ENCODE results near the gene FBXO47. TPM values are rescaled to one million over a fixed set of nuclear protein-coding genes. Genes with fewer than 3 reads are reported as not detected.
"Not testable (repeated sequence)": the region's sequence is repeated elsewhere in the genome, so short reads cannot be mapped to it uniquely, and the experiment has no call there.

Gene FBXO47
- total RNA-seq, 2 donors from 2014 or later = 0.18 TPM; not detected in 1

GRCh38 chr17:38942696-38943334 is 24.4 kb downstream of the FBXO47 start:
- H3K36me3 Mint-ChIP-seq = no peaks in the 10 kb centered on the region

GRCh38 chr17:38940404-38940803 is 26.8 kb downstream of the FBXO47 start:
- Mint-ChIP-seq H3K36me3 (no peaks in the 10 kb centered on the region), H3K9me3 (no peaks in the 10 kb centered on the region), H3K27ac (no peak overlapping the region)
- no peak for ATAC-seq
- DNase-seq (ENCODE audit: low spot score in 2 of 2) = no peak

More at GRCh38 chr17:38942696-38943334, 24.4 kb downstream of the FBXO47 start:
- no peak for DNase-seq (ENCODE audit: low spot score in 2 of 2)
- H3K27ac Mint-ChIP-seq = no peak overlapping the region
- no peak for ATAC-seq
- no peaks in the 10 kb centered on the region for H3K9me3 Mint-ChIP-seq

- no peak overlapping the region for H3K27ac Mint-ChIP-seq
- ATAC-seq (no peak), DNase-seq (ENCODE audit: low spot score in 2 of 2) (no peak)
- no peaks in the 10 kb centered on the region for H3K36me3 Mint-ChIP-seq
- no peaks in the 10 kb centered on the region for H3K9me3 Mint-ChIP-seq
Observed at GRCh38 chr17:38939987-38940386, 27.2 kb downstream of the FBXO47 start.

GRCh38 chr17:38933962-38934361 is 33.2 kb downstream of the FBXO47 start:
- H3K9me3 Mint-ChIP-seq; H3K27ac Mint-ChIP-seq; DNase-seq (ENCODE audit: low spot score in 2 of 2); H3K36me3 Mint-ChIP-seq; ATAC-seq: not testable (repeated sequence)

GRCh38 chr17:38930782-38931181 is 36.4 kb downstream of the FBXO47 start:
- DNase-seq (ENCODE audit: low spot score in 2 of 2); H3K9me3 Mint-ChIP-seq; H3K36me3 Mint-ChIP-seq; ATAC-seq; H3K27ac Mint-ChIP-seq: not testable (repeated sequence)

- peak; percentile 96 to 98 for ATAC-seq
- DNase-seq (ENCODE audit: low spot score in 2 of 2) = no peak
- no peaks in the 10 kb centered on the region for H3K9me3 Mint-ChIP-seq
- H3K27ac Mint-ChIP-seq = peak overlapping the region; percentile 65 to 74
- H3K36me3 Mint-ChIP-seq = no peaks in the 10 kb centered on the region
Observed at GRCh38 chr17:38926293-38927070, 40.7 kb downstream of the FBXO47 start.

- no peak for DNase-seq (ENCODE audit: low spot score in 2 of 2)
- H3K9me3 Mint-ChIP-seq = no peaks in the 10 kb centered on the region
- no peak for ATAC-seq
- H3K27ac Mint-ChIP-seq = peak within 1 kb of the TSS; percentile 65 to 74
- H3K36me3 Mint-ChIP-seq = no peaks in the 10 kb centered on the region
Observed at GRCh38 chr17:38925263-38925995, 41.8 kb downstream of the FBXO47 start, which contains the start of gene LASP1NB. Gene LASP1NB (plus strand): TSS chr17:38925614.

- no peak for ATAC-seq
- DNase-seq (ENCODE audit: low spot score in 2 of 2) = no peak
- Mint-ChIP-seq H3K36me3 (no peaks in the 10 kb centered on the region), H3K27ac (peak overlapping the region in 1 of 2 donors; percentile 67), H3K9me3 (no peaks in the 10 kb centered on the region)
Observed at GRCh38 chr17:38922538-38923297, 44.5 kb downstream of the FBXO47 start.

GRCh38 chr17:38921756-38922411 is 45.3 kb downstream of the FBXO47 start:
- ATAC-seq = peak in 1 of 2 donors; percentile 18
- no peaks in the 10 kb centered on the region for H3K9me3 Mint-ChIP-seq
- DNase-seq (ENCODE audit: low spot score in 2 of 2) = no peak
- peak overlapping the region; percentile 16 to 67 for H3K27ac Mint-ChIP-seq
- H3K36me3 Mint-ChIP-seq = no peaks in the 10 kb centered on the region

- H3K9me3 Mint-ChIP-seq = no peaks in the 10 kb centered on the region
- peaks cover 0 to 6% of the 10 kb centered on the region in 2 donors for H3K36me3 Mint-ChIP-seq
- peak overlapping the region; percentile 65 to 67 for H3K27ac Mint-ChIP-seq
- ATAC-seq (no peak), DNase-seq (ENCODE audit: low spot score in 2 of 2) (no peak)
Observed at GRCh38 chr17:38920374-38921291, 46.6 kb downstream of the FBXO47 start.

- Mint-ChIP-seq H3K9me3 (no peaks in the 10 kb centered on the region), H3K27ac (peak overlapping the region; percentile 33 to 67), H3K36me3 (peaks cover 0 to 10% of the 10 kb centered on the region in 2 donors)
- ATAC-seq = no peak
- no peak for DNase-seq (ENCODE audit: low spot score in 2 of 2)
Observed at GRCh38 chr17:38919316-38920078, 47.7 kb downstream of the FBXO47 start.

- Mint-ChIP-seq H3K36me3 (peaks cover 5 to 15% of the 10 kb centered on the region in 2 donors), H3K9me3 (no peaks in the 10 kb centered on the region), H3K27ac (peak overlapping the region; percentile 67 to 87)
- ATAC-seq (no peak), DNase-seq (ENCODE audit: low spot score in 2 of 2) (no peak)
Observed at GRCh38 chr17:38918916-38919315, 48.3 kb downstream of the FBXO47 start.

- ATAC-seq = no peak
- H3K36me3 Mint-ChIP-seq = peaks cover 5 to 15% of the 10 kb centered on the region in 2 donors
- no peak for DNase-seq (ENCODE audit: low spot score in 2 of 2)
- no peaks in the 10 kb centered on the region for H3K9me3 Mint-ChIP-seq
- peak overlapping the region; percentile 14 to 67 for H3K27ac Mint-ChIP-seq
Observed at GRCh38 chr17:38918129-38918913, 48.9 kb downstream of the FBXO47 start.

- H3K27ac Mint-ChIP-seq = peak overlapping the region; percentile 55 to 60
- peaks cover 5 to 15% of the 10 kb centered on the region in 2 donors for H3K36me3 Mint-ChIP-seq
- no peak for DNase-seq (ENCODE audit: low spot score in 2 of 2)
- ATAC-seq = no peak
- no peaks in the 10 kb centered on the region for H3K9me3 Mint-ChIP-seq
Observed at GRCh38 chr17:38917259-38917658, 49.9 kb downstream of the FBXO47 start.

Data from activated naive CD4-positive, alpha-beta T cell treated with anti-CD3 and anti-CD28 coated beads, Interleukin-2, amount 50 U/mL, for 72 hours (primary cell).